ENCODE data around the gene FRS2.

DNA sequence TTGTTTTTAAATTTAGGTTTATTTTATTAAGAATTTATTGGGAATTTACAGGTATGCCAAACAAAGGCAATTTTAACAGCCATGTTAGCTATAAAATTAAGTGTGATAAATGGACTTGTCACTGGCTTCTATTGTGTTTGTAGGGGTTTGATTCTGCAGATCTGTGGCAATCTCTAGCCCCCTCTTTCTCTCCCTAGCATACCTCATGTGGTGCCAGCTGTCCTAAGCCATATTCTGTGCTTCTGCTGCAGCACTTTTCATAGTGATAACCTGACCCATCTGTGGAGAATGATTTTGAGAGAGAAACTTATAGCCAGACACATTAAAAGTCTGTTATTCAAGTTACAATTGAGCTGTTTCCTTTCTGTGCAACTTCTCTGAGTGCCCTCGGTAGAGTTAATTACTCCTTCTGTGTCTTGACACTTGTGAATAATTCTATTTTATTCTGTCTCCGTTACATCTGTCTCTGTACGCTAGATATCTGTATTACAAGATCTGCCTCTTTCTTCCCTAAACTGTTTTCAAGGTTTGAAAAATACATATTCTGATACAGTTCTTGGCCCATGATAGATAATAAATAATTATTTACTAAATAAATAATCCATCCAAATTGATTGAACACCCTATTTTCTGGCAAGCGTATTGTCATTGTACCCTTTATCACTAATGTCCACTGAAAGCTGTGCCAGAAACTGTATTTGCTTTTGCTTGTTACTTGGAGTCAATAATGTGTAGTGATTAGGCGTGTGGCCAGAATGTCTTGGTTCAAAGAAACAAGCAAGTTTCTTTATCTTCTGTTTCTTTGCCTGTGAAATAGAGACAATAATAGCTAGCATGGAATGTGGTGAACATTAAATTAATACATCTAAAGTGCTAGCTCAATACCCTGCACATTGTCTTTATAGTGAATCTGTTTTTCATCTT, 40.0 kb downstream of the FRS2 start:
- TF ChIP-seq FOS (IDR thresholded peaks at IDR 0.05; ENCODE audit: extremely low read depth, insufficient read length) (no peak), TAF1 (IDR thresholded peaks at IDR 0.05; ENCODE audit: control insufficient read depth, extremely low read depth, insufficient read depth, low read length, severe bottlenecking) (no peak), RBM25 (IDR thresholded peaks at IDR 0.05; ENCODE audit: low read depth, low read length, severe bottlenecking) (no peak), KLF10 (CRISPR knock-in tag; IDR thresholded peaks at IDR 0.05) (no peak), EZH2 (IDR thresholded peaks at IDR 0.05; ENCODE audit: borderline replicate concordance, low read depth, low read length) (no peak), PKNOX1 (IDR thresholded peaks at IDR 0.05) (no peak), CHCHD3 (CRISPR knock-in tag; IDR thresholded peaks at IDR 0.05) (no peak), NFRKB (IDR thresholded peaks at IDR 0.05; ENCODE audit: low read depth) (no peak), SAFB2 (IDR thresholded peaks at IDR 0.05; ENCODE audit: borderline replicate concordance, low read depth, low read length, severe bottlenecking) (no peak)
- TF ChIP-seq, protein P1, sequence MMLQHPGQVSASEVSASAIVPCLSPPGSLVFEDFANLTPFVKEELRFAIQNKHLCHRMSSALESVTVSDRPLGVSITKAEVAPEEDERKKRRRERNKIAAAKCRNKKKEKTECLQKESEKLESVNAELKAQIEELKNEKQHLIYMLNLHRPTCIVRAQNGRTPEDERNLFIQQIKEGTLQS (IDR thresholded peaks at IDR 0.05) = no peak
- TF ChIP-seq, protein P1 (CRISPR knock-in tag; conservative IDR thresholded peaks at IDR 0.05) = no peak

Data from K562 (cell line).